ENCODE measurements around the gene RNF112. TPM values are rescaled to one million over a fixed set of nuclear protein-coding genes. Genes with fewer than 3 reads are reported as not detected.
A peak's percentile ranks its signal among the peaks of the same experiment; 100 is the strongest.
"Not testable (repeated sequence)": the region's sequence is repeated elsewhere in the genome, so short reads cannot be mapped to it uniquely, and the experiment has no call there.

Gene RNF112
- total and polyA plus RNA-seq, 5 experiments from 2014 or later, result 0.22 to 2.2 (median 1.3) TPM; not detected in 2

DNA sequence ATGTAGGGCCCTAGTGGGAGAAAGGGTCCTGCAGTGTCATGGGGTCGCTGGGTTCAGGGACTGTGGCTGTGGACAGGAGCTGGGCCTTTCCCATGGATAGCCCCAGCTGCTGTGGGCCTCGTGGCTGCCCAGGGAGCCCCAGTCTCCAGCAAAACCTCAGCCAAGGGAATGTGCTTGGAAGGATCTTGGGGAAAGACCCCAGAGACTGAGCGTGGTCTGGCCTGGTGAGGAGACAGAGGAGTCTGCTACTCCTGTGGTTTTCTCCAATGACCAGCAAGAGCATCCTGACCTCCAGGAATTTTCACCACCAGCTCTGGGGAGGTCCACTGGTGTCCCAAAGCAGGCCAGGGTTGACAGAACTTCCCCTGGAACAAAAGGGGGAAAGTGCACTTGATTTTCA is 42.3 kb downstream of the RNF112 start:
- no peak for DNase-seq
- H3K9me3 Mint-ChIP-seq, result no peaks in the 10 kb centered on the region

DNA sequence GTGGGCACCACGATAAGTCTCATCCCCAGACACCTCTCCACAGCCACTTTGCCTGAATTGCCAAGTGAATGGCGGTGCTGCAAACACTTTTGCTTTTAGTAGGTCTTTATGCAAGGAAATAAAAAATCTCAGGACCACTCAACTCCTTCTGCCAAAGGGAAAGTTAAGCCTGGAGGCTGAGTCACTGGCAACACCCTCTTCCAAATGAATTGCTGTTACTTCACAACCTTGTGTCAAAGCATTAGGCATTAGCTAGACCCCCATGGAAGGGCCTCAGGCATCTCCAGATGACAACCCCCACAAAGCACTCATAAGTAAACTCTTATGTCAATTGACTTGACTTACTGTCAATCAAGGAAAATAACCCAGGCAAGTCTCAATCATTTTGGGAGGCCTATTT is 43.0 kb downstream of the RNF112 start:
- DNase-seq, result no peak
- Mint-ChIP-seq H3K27ac (no peak overlapping the region), H3K4me3 (no peak overlapping the region), H3K4me1 (peaks cover 0 to 5% (median 5%) of the 10 kb centered on the region in 4 donors), H3K9me3 (no peaks in the 10 kb centered on the region), H3K36me3 (no peaks in the 10 kb centered on the region), H3K27me3 (peaks cover 4 to 24% (median 8%) of the 10 kb centered on the region in 5 donors)
- ATAC-seq, result no peak
- POLR2A ChIA-PET, result interaction anchor here (0.8 kb wide), 1 partner anchor 91 kb away, joined by 3 read pairs; the partner anchor contains the start of gene B9D1

More for the DNA sequence above, 42.3 kb downstream of the RNF112 start:
- POLR2A ChIA-PET, result interaction anchor here (0.5 kb wide), 2 partner anchors 9 to 999 kb away, joined by 3 read pairs; no protein-coding TSS in a partner anchor
- peaks cover 0 to 5% (median 5%) of the 10 kb centered on the region in 4 donors for H3K4me1 Mint-ChIP-seq
- no peak overlapping the region for H3K4me3 Mint-ChIP-seq
- peak overlapping the region in 1 of 10 donors; percentile 15 for H3K27ac Mint-ChIP-seq
- no peak for ATAC-seq
- peaks cover 8 to 32% (median 12%) of the 10 kb centered on the region in 5 donors for H3K27me3 Mint-ChIP-seq
- H3K36me3 Mint-ChIP-seq, result no peaks in the 10 kb centered on the region

DNA sequence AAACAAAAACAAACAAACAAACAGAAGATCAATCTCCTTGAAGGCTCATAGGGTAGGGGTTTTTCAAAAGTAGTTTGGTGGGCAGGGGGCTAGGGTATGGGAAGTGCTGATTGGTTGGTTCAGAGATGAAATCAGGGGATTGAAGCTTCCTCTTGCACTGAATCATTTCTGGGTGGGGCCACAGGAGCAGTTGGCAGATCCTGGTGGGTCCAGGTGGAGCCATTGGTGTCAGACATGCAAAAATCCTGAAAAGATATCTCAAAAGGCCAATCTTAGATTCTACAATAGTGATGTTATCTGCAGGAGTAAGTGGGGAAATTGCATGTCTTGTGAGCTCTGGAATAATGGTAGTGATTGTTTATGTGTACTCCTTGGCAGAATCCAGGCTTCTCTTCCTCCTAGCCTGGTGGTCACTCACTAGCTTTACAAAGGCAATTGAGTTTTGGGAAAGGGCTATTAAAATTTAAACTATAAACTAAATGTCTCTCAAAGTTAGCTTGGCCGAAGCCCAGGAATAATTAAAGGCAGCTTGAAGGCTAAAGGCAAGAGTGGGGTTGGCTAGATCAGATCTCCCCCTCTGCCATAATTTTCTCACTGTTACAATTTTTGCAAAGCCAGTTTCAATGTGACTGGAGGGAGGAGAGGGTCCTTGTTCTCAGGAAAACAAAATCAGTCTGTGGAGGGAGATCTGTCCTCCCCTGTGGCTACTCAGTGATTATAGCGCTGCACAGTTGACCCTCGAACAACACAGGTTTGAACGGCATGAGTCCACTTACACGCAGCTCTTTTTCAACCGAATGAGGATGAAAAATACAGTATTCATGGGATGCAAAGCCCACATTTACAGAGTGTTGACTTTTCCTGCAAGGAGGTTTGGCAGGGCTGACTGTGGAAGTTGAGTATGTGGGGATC is 45.2 kb downstream of the RNF112 start:
- Mint-ChIP-seq H3K36me3 (no peaks in the 10 kb centered on the region), H3K4me3 (no peak overlapping the region), H3K9me3 (no peaks in the 10 kb centered on the region), H3K27ac (no peak overlapping the region), H3K27me3 (peaks cover 0 to 16% (median 3%) of the 10 kb centered on the region in 5 donors), H3K4me1 (peaks cover 4 to 16% (median 9%) of the 10 kb centered on the region in 4 donors)
- no peak for ATAC-seq
- POLR2A ChIA-PET, result interaction anchor here (0.6 kb wide), 1 partner anchor 1407 kb away, joined by 3 read pairs; no protein-coding TSS in a partner anchor
- DNase-seq, result no peak

DNA sequence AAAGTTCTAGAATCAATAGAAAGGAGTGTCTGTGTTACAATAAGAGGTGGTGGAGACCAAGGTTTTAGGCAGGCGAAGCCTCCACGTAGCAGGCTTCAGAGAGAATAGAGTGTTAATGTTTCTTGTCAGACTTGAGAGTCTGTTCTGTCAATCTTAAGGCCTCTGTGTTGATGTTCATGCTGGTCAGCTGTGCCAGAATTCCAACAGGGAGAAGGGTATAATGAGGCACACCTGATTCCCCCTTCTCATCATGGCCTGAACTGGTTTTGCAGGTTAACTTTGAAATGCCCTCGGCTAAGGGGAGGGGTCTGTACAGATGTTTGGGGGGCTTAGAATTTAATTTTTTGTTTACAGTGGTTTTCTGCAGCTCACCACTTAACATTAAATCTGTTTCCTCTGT is 46.0 kb downstream of the RNF112 start:
- POLR2A ChIA-PET, result no interaction called here
- H3K27ac Mint-ChIP-seq, result peak overlapping the region in 1 of 10 donors; percentile 4

DNA sequence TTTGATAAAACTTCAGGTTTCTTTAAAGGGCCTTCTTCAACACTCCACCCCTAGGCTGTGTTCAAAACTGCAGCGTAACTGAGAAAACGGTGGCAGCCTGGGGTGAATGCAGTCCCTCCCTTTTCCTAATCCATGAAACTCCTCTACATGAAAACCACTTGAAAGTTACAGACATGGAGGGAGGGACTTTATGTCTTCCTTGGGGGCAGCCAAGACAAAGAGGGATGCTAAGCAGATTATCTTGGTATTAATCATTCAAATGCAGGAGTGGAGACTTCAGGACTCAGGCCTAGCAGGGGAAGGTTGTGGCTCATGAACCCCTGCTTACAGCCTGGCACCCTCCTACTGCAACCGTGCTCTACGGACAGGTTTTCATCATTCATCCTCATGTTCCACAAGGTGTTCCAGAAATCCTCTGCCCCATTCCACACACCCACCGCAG is 46.8 kb downstream of the RNF112 start:
- POLR2A ChIA-PET, result no interaction called here
- Mint-ChIP-seq H3K36me3 (no peaks in the 10 kb centered on the region), H3K9me3 (no peaks in the 10 kb centered on the region), H3K27ac (no peak overlapping the region), H3K27me3 (peaks cover 0 to 5% (median 0%) of the 10 kb centered on the region in 5 donors), H3K4me3 (no peak overlapping the region), H3K4me1 (peaks cover 8 to 28% (median 19%) of the 10 kb centered on the region in 4 donors)
- no peak for DNase-seq
- ATAC-seq, result no peak

More for the DNA sequence above, 46.0 kb downstream of the RNF112 start:
- DNase-seq (no peak), ATAC-seq (no peak)
- Mint-ChIP-seq H3K27me3 (peaks cover 0 to 13% (median 2%) of the 10 kb centered on the region in 5 donors), H3K9me3 (no peaks in the 10 kb centered on the region), H3K4me3 (no peak overlapping the region), H3K36me3 (no peaks in the 10 kb centered on the region), H3K4me1 (peaks cover 4 to 21% (median 12%) of the 10 kb centered on the region in 4 donors)

DNA sequence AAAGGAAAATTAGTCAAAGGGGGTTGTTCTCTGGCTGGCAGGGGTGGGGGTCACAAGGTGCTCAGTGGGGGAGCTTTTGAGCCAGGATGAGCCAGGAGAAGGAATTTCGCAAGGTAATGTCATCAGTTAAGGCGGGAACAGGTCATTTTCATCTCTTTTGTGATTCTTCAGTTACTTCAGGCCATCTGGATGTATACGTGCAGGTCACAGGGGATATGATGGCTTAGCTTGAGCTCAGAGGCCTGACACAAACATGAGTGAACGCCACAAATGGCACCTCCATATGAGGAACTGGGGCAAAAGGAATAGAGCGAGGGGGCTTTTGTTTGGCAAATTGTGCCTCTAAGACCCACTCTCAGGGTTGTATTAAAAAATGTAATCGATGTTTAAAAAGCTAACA is 47.4 kb downstream of the RNF112 start:
- H3K27ac Mint-ChIP-seq, H3K36me3 Mint-ChIP-seq, ATAC-seq, DNase-seq, H3K27me3 Mint-ChIP-seq, H3K4me3 Mint-ChIP-seq, H3K9me3 Mint-ChIP-seq, POLR2A ChIA-PET: not testable (repeated sequence)
- peaks cover 12 to 34% (median 25%) of the 10 kb centered on the region in 4 donors for H3K4me1 Mint-ChIP-seq

DNA sequence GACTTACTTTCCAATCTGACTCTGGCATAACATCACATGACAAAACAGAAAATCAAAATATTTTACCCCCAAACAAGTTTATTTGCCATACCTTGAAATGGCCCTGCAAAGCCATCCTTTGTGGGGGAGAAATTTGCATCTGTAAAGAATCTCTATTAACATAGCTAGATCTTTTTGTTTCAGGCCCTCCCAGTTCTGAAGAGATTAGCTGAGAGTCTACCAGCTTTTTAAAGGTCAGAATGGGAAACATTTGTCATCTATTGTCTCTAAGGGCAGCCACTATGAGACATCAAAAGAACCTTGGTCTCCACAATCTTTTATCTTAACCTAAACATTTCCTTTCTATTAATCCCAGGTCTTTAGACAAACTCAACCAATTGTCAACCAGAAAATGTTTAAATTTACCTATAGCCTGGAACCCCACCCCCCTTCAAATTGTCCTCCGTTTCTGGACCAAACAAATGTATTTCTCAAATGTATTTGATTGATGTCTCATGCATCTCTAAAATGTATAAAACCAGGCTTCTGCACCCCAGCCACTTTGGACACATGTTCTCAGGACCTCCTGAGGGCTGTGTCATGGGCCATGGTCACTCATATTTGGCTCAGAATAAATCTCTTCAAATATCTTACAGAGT is 48.1 kb downstream of the RNF112 start:
- DNase-seq, ATAC-seq, H3K27me3 Mint-ChIP-seq, H3K9me3 Mint-ChIP-seq, POLR2A ChIA-PET, H3K4me3 Mint-ChIP-seq, H3K36me3 Mint-ChIP-seq: not testable (repeated sequence)
- H3K27ac Mint-ChIP-seq, result peak overlapping the region in 1 of 10 donors; percentile 57
- peaks cover 12 to 41% (median 32%) of the 10 kb centered on the region in 4 donors for H3K4me1 Mint-ChIP-seq

DNA sequence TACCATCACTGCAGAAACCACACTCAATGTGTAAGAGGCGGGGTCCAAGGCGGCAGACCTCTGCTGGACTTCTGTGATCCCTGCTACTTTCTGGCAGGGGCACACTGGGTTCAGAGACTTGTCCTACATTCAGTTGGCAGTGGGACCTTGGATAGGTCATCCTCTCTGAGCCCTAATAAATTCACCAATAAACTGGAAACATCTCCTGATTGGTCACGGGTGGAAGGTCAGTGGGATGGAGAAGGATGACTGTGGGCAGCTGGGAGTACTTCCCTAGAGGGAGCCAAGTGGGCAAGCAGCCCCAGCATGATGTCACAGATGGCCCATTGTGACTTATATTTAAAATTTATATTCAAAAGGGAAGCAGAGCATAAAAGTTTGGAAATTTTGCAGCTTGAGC is 49.7 kb downstream of the RNF112 start:
- DNase-seq, result peak in 1 of 10 donors; percentile 54
- Mint-ChIP-seq H3K36me3 (no peaks in the 10 kb centered on the region), H3K27me3 (no peaks in the 10 kb centered on the region), H3K4me3 (no peak overlapping the region), H3K9me3 (no peaks in the 10 kb centered on the region), H3K27ac (peak overlapping the region in 1 of 10 donors; percentile 79), H3K4me1 (peaks cover 15 to 49% (median 39%) of the 10 kb centered on the region in 4 donors)
- ATAC-seq, result no peak
- POLR2A ChIA-PET, result no interaction called here

DNA sequence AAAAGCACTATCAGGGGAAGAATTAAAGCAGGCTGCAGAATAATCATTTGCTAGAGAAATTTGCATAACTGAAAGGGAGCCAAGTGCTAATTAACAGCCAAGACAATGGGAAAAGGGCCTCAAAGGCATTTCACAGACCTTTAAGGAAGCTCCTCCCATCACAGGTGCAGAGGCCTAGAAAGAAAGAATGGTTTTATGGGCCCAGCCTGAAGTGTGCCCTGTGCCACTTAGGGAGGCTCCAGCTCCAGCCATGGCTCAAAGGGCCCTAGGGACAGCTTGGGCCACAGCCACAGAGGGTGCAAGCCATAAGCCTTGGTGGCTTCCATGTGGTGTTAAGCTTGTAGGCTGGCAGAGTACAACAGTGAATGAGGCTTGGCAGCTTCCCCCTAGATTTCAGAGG is 50.1 kb downstream of the RNF112 start:
- H3K36me3 Mint-ChIP-seq, result no peaks in the 10 kb centered on the region
- H3K27me3 Mint-ChIP-seq, result no peaks in the 10 kb centered on the region
- peak overlapping the region in 3 of 10 donors; percentile 35 to 79 (median 57) for H3K27ac Mint-ChIP-seq
- POLR2A ChIA-PET, result interaction anchor here (1.6 kb wide), 1 partner anchor 83 kb away, joined by 3 read pairs; the partner anchor contains the start of gene MAPK7
- DNase-seq (no peak), ATAC-seq (no peak)
- peaks cover 15 to 49% (median 39%) of the 10 kb centered on the region in 4 donors for H3K4me1 Mint-ChIP-seq
- no peak overlapping the region for H3K4me3 Mint-ChIP-seq
- H3K9me3 Mint-ChIP-seq, result no peaks in the 10 kb centered on the region

DNA sequence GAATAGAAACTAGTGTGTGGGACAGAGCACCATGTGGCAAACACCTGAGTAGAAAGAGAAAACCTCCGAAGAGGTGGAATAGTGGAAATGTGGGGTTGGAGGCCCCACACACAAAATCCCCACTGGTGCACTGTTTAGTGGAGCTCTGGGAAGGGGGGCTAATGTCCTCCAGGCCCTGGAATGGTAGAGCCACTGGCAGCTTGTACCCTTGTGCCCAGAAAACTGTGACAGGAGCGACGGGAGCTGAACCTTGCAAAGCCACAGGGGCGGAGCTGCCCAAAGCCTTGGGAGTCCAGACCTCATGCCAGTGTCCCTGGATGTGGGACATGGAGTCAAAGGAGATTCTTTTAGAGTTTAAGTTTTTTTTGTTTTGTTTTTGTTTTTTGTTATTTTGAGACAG is 50.6 kb downstream of the RNF112 start:
- H3K4me1 Mint-ChIP-seq, result peaks cover 17 to 49% (median 39%) of the 10 kb centered on the region in 4 donors
- no peaks in the 10 kb centered on the region for H3K27me3 Mint-ChIP-seq
- ATAC-seq (no peak), DNase-seq (peak in 1 of 10 donors; percentile 46)
- H3K9me3 Mint-ChIP-seq, result no peaks in the 10 kb centered on the region
- H3K36me3 Mint-ChIP-seq, result no peaks in the 10 kb centered on the region
- POLR2A ChIA-PET, result interaction anchor here (1.6 kb wide), 1 partner anchor 84 kb away, joined by 3 read pairs; the partner anchor contains the start of gene MAPK7
- peak overlapping the region in 5 of 10 donors; percentile 8 to 86 (median 57) for H3K27ac Mint-ChIP-seq
- H3K4me3 Mint-ChIP-seq, result no peak overlapping the region

DNA sequence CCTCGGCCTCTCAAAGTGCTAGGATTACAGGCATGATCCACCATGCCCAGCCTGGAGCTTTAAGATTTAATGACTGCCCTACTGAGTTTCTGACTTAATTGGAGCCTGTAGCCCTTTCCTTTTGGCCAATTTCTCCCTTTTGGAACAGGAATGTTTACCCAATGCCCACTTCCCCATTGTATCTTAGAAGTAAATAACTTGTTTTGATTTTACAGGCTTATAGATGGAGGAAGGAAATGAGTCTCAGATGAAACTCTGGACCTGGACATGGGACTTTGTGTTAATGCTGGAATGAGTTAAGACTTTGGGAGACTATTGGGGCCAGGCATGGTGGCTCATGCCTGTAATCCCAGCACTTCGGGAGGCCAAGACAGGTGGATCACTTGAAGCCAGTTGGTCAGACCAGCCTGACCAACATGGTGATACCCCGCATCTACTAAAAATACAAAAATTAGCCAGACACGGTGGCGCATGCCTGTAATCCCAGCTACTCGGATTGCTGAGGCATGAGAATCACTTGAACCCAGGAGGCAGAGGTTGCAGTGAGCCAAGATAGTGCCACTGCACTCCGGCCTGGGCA is 51.5 kb downstream of the RNF112 start:
- H3K27me3 Mint-ChIP-seq, H3K36me3 Mint-ChIP-seq, H3K9me3 Mint-ChIP-seq, ATAC-seq: not testable (repeated sequence)
- Mint-ChIP-seq H3K4me1 (peaks cover 13 to 44% (median 37%) of the 10 kb centered on the region in 4 donors), H3K4me3 (peak overlapping the region in 8 of 10 donors; percentile 30 to 81 (median 48)), H3K27ac (peak overlapping the region in 9 of 10 donors; percentile 25 to 96 (median 89))
- DNase-seq, result peak in 1 of 10 donors; percentile 11
- POLR2A ChIA-PET, result interaction anchor here (0.6 to 1.6 kb wide), 5 partner anchors 9 to 186 kb away, joined by 3 read pairs; partner anchors contain the start of genes ALDH3A2 and MAPK7

Measured in naive thymus-derived CD8-positive, alpha-beta T cell (primary cell).